Osteocyte (in vitro differentiated cells): ENCODE results near the gene TP73. TPM values are rescaled to one million over a fixed set of nuclear protein-coding genes. Genes with fewer than 3 reads are reported as not detected.

ENCODE experiments used
- DNase-seq: peaks from one replicate; pipeline ENCODE4 v3.0.0; 2021; ENCODE audit warnings: mixed read lengths; ENCODE audit not compliant: unreplicated experiment; ENCODE audit errors: extremely low spot score
- H3K27ac Mint-ChIP-seq: one replicate; pipeline ENCODE4 v1.8.0; 2021; ENCODE audit warnings: mild to moderate bottlenecking, mixed read lengths; ENCODE audit not compliant: unreplicated experiment
- H3K27me3 Mint-ChIP-seq: one replicate; pipeline ENCODE4 v1.8.0; 2021; ENCODE audit warnings: mixed read lengths; ENCODE audit not compliant: unreplicated experiment
- H3K36me3 Mint-ChIP-seq: one replicate; pipeline ENCODE4 v1.8.0; 2021; ENCODE audit warnings: mixed read lengths; ENCODE audit not compliant: unreplicated experiment
- H3K4me1 Mint-ChIP-seq: one replicate; pipeline ENCODE4 v1.8.0; 2021; ENCODE audit warnings: mixed read lengths; ENCODE audit not compliant: unreplicated experiment
- H3K4me3 Mint-ChIP-seq: one replicate; pipeline ENCODE4 v1.8.0; 2021; ENCODE audit warnings: mild to moderate bottlenecking, moderate library complexity, mixed read lengths; ENCODE audit not compliant: unreplicated experiment
- H3K9me3 Mint-ChIP-seq: one replicate; pipeline ENCODE4 v1.8.0; 2021; ENCODE audit warnings: mixed read lengths; ENCODE audit not compliant: unreplicated experiment
- total RNA-seq: library from RNA; stranded (reverse); gene quantifications from 2 replicates; pipeline ENCODE4 v1.2.1, GENCODE V29; 2021
- TF ChIP-seq, protein P1 (sequence below): fragments of 200-600 bp; sonication (generic); IDR thresholded peaks from 2 replicates; pipeline ENCODE4 v1.5.0; 2021; ENCODE audit warnings: antibody characterized with exemption, mild to moderate bottlenecking, moderate library complexity

The TP73 gene
- total RNA-seq, 1 donor from 2014 or later: 0.24 TPM

DNA sequence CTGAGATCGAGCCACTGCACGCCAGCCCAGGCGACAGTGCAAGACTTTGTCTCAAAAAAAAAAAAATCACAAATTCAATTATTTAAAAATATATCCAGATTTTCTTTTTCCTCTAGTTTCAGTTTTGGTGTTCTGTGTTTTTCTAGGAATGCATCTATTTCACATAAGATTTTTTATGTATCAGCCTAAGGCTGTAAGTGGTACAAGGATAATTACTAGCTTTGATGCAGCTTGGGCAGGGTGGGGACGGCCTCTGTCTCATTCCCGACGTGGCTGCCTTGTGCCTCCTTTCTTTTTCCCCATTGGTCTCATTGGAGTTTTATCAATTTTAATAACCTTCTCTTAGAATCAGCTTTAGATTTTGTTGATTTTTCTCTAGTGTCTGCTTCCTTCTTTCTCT lies 106.8 kb downstream of the TP73 start:
- TF ChIP-seq, protein P1, sequence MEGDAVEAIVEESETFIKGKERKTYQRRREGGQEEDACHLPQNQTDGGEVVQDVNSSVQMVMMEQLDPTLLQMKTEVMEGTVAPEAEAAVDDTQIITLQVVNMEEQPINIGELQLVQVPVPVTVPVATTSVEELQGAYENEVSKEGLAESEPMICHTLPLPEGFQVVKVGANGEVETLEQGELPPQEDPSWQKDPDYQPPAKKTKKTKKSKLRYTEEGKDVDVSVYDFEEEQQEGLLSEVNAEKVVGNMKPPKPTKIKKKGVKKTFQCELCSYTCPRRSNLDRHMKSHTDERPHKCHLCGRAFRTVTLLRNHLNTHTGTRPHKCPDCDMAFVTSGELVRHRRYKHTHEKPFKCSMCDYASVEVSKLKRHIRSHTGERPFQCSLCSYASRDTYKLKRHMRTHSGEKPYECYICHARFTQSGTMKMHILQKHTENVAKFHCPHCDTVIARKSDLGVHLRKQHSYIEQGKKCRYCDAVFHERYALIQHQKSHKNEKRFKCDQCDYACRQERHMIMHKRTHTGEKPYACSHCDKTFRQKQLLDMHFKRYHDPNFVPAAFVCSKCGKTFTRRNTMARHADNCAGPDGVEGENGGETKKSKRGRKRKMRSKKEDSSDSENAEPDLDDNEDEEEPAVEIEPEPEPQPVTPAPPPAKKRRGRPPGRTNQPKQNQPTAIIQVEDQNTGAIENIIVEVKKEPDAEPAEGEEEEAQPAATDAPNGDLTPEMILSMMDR: no peak
- H3K4me3 Mint-ChIP-seq: no peak overlapping the region
- H3K27ac Mint-ChIP-seq: no peak overlapping the region
- H3K4me1 Mint-ChIP-seq: no peaks in the 10 kb centered on the region
- no peaks in the 10 kb centered on the region for H3K36me3 Mint-ChIP-seq
- H3K9me3 Mint-ChIP-seq: peaks cover 11% of the 10 kb centered on the region
- no peak for DNase-seq
- peaks cover 34% of the 10 kb centered on the region for H3K27me3 Mint-ChIP-seq

GRCh38 chr1:3759796-3760195 lies 107.5 kb downstream of the TP73 start:
- TF ChIP-seq, protein P1: no peak
- Mint-ChIP-seq H3K36me3 (no peaks in the 10 kb centered on the region), H3K4me1 (no peaks in the 10 kb centered on the region), H3K4me3 (no peak overlapping the region), H3K27me3 (peaks cover 39% of the 10 kb centered on the region), H3K9me3 (peaks cover 11% of the 10 kb centered on the region), H3K27ac (no peak overlapping the region)
- no peak for DNase-seq

DNA sequence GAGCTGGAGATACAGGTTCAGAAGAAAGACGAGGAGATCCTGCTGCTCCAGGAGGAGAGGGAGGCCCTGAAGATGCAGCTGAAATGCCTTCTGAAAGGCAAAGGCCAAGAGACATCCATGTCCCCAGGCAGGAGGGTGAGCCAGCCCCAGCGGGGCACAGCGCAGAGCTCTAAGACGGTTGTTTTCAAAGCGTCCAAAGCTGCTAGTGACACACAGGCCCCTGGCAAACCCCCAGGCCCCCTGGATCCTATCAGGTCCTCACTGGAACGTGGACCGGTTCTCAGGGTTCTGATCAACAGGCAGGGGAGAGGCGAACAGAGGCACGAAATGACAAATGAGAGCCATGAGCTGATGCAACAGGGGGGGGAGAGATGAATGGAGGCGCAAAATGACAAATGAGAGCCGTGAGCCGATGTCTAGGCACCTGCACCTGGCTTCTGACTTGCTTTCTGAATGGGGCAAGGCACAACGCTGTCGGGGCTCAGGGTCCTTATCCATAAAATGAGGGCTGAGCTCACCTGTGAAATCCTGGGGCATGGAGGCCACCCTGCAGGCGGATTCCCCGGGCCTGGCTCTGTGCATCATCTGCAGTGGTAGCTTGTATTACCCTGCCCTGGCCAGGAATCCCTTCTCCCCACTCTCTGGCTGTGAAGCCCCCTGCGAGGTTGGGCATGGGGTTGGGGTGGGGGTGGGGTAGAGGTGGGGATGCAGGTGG lies 109.1 kb downstream of the TP73 start:
- Mint-ChIP-seq H3K9me3 (peaks cover 11% of the 10 kb centered on the region), H3K4me1 (no peaks in the 10 kb centered on the region), H3K27me3 (peaks cover 44% of the 10 kb centered on the region), H3K27ac (no peak overlapping the region), H3K36me3 (no peaks in the 10 kb centered on the region), H3K4me3 (no peak overlapping the region)
- DNase-seq: no peak
- TF ChIP-seq, protein P1: no peak

DNA sequence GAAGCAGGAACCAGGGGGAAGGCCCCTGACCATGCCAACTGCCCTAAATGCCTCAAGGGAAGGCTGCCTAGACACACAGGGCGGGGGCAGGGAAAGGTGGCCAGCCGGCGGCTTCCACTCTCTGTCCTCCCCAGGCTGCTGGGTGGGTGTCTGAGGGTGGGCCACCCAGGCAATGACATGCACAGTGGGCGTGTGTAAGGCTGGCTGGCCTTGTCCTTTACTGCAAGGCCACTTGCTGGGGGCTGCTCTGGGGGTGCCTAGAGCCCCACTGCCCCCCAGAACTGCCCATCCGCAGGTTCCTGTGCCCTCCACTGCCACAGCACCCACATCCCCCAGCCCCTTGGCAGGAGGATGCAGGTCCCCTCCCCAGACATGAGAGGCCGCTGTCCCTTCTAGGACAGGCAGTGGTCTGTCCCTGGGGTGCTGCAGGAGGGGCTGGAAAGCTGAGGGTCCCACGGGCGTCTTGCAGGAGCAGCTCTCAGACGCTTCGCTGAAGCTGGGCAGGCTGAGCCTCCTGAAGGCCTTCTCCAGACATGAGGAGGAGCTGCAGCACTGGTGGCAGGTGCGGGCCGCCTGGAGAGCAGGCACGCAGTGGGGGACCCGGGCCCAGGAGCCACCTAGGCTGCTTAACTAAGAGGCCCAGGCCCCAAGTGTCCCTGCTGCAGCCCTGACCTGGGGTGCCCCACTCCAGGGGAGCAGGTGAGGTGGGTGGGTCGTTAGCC lies 110.0 kb downstream of the TP73 start:
- Mint-ChIP-seq H3K4me1 (no peaks in the 10 kb centered on the region), H3K9me3 (peaks cover 11% of the 10 kb centered on the region), H3K27ac (no peak overlapping the region), H3K36me3 (no peaks in the 10 kb centered on the region), H3K27me3 (peaks cover 45% of the 10 kb centered on the region), H3K4me3 (no peak overlapping the region)
- DNase-seq: no peak
- TF ChIP-seq, protein P1: no peak

DNA sequence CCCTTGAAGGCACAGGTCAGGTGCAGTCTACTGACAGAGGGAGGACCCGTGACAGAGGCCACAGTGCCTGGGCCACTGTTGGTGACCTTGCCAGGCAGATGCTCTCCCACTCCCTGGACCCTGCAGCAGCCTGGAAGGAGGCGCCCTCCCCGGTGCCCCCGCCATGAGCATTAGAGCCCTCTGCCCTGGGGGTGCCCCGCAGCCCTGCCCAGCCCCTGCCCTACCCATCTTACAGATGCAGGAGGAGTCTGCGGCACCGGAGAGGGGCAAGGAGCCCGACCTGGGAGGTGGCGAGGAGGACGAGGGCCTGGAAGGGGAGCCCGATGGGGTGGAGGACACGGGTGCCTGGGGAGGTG lies 110.5 kb downstream of the TP73 start:
- no peak for DNase-seq
- no peak overlapping the region for H3K4me3 Mint-ChIP-seq
- no peaks in the 10 kb centered on the region for H3K36me3 Mint-ChIP-seq
- no peaks in the 10 kb centered on the region for H3K4me1 Mint-ChIP-seq
- peaks cover 49% of the 10 kb centered on the region for H3K27me3 Mint-ChIP-seq
- peaks cover 11% of the 10 kb centered on the region for H3K9me3 Mint-ChIP-seq
- TF ChIP-seq, protein P1: no peak
- H3K27ac Mint-ChIP-seq: no peak overlapping the region
